Measurements from ENCODE around the gene CD44.

The CD44 gene

GRCh38 chr11:35242412-35243242, 103.7 kb downstream of the CD44 start:
- DNase-seq, result no peak

GRCh38 chr11:35243774-35244173, 104.8 kb downstream of the CD44 start:
- no peak for DNase-seq

GRCh38 chr11:35245056-35245455, 106.1 kb downstream of the CD44 start:
- DNase-seq, result no peak

- DNase-seq, result no peak
Measured at GRCh38 chr11:35245786-35246185, 106.8 kb downstream of the CD44 start.

- no peak for DNase-seq
Measured at GRCh38 chr11:35246745-35247144, 107.8 kb downstream of the CD44 start.

GRCh38 chr11:35247428-35247827, 108.5 kb downstream of the CD44 start:
- DNase-seq, result no peak

- no peak for DNase-seq
Measured at GRCh38 chr11:35247863-35248262, 108.9 kb downstream of the CD44 start.

- no peak for DNase-seq
Measured at GRCh38 chr11:35248558-35249323, 109.8 kb downstream of the CD44 start.

GRCh38 chr11:35250192-35250591, 111.2 kb downstream of the CD44 start:
- DNase-seq, result no peak

- no peak for DNase-seq
Measured at GRCh38 chr11:35250621-35251020, 111.7 kb downstream of the CD44 start.

GRCh38 chr11:35253237-35253636, 114.3 kb downstream of the CD44 start:
- DNase-seq, result no peak

- no peak for DNase-seq
Measured at GRCh38 chr11:35255514-35255913, 116.5 kb downstream of the CD44 start.

- DNase-seq, result no peak
Measured at GRCh38 chr11:35256296-35256695, 117.3 kb downstream of the CD44 start.

- DNase-seq, result no peak
Measured at GRCh38 chr11:35257281-35257680, 118.3 kb downstream of the CD44 start.

- DNase-seq, result no peak
Measured at GRCh38 chr11:35259529-35259928, 120.6 kb downstream of the CD44 start.

GRCh38 chr11:35260342-35260985, 121.5 kb downstream of the CD44 start:
- DNase-seq, result no peak

GRCh38 chr11:35261197-35261596, 122.2 kb downstream of the CD44 start:
- DNase-seq, result no peak

- no peak for DNase-seq
Measured at GRCh38 chr11:35262056-35262455, 123.1 kb downstream of the CD44 start.

- DNase-seq, result no peak
Measured at GRCh38 chr11:35262735-35263134, 123.8 kb downstream of the CD44 start.

- no peak for DNase-seq
Measured at GRCh38 chr11:35265755-35266454, 126.9 kb downstream of the CD44 start.

- DNase-seq, result no peak
Measured at GRCh38 chr11:35267504-35267903, 128.5 kb downstream of the CD44 start.

GRCh38 chr11:35270342-35270741, 131.4 kb downstream of the CD44 start:
- no peak for DNase-seq

GRCh38 chr11:35271031-35271430, 132.1 kb downstream of the CD44 start:
- no peak for DNase-seq
